Uterus (tissue), 2 donors: ENCODE measurements around the gene TRPM1.

ENCODE experiments used
- CTCF ChIP-seq, 4 experiments: fragments of 200-600 bp in 2 of 4; fragments of 450-650 bp in 2 of 4; sonication (generic) in 2 of 4; IDR thresholded peaks; one replicate each; pipeline ENCODE4 v1.5.1; 2016 to 2019; ENCODE audit warnings: antibody characterized with exemption in 4 of 4, mild to moderate bottlenecking in 2 of 4, moderate library complexity in 1 of 4
- POLR2A ChIP-seq, 2 donors: fragments of 450-650 bp; IDR thresholded peaks; one replicate each; pipeline ENCODE4 v1.6.1; 2016; ENCODE audit warnings: antibody characterized with exemption in 2 of 2, mild to moderate bottlenecking in 1 of 2, moderate library complexity in 1 of 2

- no peak for TF ChIP-seq CTCF (IDR thresholded peaks at IDR 0.05)
- no peak for TF ChIP-seq POLR2A (IDR thresholded peaks at IDR 0.05)
These were observed 80.4 kb downstream of the TRPM1 start for GRCh38 chr15:31021067-31021665.
